ENCODE measurements around the gene PPP1R3E.
A peak's percentile ranks its signal among the peaks of the same experiment; 100 is the strongest.
"Not testable (repeated sequence)": the region's sequence is repeated elsewhere in the genome, so short reads cannot be mapped to it uniquely, and the experiment has no call there.

Gene PPP1R3E, protein sequence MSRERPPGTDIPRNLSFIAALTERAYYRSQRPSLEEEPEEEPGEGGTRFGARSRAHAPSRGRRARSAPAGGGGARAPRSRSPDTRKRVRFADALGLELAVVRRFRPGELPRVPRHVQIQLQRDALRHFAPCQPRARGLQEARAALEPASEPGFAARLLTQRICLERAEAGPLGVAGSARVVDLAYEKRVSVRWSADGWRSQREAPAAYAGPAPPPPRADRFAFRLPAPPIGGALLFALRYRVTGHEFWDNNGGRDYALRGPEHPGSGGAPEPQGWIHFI

DNA sequence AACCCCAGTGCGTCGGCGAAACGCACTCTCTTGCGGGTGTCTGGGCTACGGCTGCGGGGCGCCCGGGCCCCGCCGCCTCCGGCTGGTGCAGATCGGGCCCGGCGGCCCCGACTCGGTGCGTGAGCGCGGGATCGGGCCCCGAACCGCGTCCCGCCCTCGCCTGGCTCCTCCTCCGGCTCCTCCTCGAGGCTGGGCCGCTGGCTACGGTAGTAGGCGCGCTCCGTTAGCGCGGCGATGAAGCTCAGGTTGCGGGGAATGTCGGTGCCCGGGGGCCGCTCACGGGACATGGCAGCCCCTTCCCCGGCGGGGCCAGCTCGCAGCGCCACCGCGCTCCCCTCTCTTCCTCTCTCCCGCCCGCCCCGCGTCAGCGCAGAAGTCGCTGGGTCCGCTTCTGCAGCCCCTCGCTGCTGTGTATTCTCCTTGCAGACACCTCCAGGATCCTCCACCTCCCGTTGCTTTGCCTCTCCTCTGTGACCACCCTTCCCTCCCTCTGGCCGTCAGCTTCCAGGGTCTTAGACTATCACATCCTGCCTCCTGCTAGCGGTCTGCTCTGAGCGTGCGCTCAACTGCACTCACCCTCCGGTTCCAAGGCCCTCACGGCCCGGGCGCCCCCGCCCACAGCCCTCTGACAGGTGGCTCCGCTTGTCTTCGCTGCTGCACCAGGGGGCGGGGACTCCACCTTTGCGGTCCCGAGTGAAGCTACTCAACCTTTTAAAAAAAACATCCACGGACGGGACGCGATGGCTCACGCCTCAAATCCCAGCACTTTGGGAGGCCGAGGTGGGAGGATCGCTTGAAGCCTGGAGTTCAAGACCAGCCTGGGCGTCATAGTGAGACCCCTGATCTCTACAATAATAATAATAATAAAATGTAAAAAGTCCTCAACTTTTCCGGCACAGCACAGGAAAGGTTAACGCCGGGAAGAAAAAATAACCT is at the start of gene PPP1R3E:
Gene PPP1R3E, minus strand, starts transcription at position 570 of the 936 bp plus-strand sequence. Its CDS starts 283 bp downstream, at position 287.
- peak; percentile 87 for DNase-seq

DNA sequence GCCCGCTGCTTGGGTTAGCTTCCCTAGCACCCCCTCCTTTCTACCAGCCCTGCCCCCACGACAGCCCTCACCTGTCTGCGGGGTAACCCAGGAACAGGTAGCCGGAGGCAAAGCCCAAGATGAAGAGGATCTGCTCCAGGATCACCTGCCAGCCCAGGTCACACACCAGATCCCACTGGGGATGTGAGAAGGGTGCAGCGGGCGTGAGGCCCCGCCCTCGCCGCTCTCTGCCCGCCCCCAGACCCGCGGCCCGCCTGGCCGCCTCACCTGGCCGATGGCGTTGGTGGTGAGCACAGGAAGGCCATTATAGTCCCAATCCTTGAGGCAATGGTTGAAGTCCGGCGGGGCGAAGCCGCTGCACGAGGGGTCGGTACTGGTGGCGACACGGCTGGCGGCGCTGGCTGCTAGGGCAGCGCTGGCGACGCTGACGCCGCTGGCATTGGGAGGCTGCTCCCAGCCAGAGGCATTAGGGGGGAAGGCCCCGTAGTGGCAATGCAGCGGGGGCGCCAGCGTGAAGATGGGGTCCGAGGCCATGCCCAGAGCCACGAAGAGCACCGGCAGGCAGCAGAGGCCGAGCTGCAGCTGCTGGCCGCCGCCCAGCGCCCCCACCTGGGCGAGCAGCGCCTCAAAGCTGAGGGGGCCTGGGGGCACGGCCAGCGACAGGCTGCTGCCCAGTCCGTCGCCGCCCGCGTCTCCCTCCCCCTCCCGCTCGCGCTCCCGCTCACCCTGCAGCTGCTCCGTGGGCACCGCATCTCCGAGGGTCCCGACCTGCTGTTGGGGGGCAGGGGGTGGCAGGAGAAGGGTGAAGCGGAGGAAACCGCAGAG is 49.2 kb upstream of the PPP1R3E start:
- peak; percentile 46 for DNase-seq

DNA sequence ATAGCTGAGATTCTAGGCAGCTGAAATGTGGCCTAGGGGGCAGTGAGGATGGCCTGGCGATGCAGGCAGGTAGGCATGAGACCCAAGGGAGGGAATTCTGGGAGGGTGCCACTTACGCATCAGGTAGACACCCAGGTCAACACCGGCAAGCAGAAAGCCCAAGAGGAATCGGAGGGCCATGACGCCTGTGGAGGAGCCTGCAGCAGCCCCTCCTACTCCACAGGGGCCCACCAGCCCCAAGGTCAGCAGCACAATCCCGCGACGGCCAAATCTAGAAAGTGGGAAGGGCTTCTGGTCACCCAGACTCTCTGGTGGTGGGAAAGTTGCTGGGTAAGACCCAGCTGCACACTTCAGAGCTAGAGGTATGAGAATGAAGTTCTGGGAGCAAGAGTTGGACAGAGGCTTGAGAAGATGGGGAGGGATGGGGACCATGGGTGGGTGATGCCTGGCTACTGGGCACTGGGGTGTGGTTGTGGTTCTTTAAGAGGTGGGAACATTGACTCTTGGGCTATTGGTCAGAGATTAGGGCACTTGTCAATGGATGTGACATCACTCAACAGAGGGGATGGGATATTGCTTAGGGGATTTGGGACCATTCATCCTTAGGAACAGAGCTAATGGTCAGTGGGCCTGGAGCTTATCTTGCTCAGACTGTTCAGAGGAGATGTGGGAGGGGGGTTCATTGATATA is 46.6 kb upstream of the PPP1R3E start:
- DNase-seq, result no peak

DNA sequence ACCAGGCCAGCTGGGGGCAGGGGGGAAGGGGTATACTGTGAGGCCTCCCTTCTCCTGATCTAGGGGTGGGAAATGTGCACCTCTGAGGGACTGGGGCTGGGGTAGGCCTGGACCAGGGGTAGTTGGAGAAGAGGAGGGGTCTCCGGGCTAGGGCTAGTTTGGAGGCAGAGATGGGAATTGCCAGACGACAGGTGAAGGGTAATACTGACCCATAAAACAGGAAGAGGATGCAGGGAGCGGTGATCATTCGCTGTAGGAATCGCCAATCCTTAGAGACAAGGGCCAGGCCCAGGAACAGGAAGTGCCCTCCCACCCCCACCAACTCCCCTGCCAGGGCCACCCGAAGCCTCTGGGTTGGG is 45.6 kb upstream of the PPP1R3E start:
- DNase-seq, result no peak

DNA sequence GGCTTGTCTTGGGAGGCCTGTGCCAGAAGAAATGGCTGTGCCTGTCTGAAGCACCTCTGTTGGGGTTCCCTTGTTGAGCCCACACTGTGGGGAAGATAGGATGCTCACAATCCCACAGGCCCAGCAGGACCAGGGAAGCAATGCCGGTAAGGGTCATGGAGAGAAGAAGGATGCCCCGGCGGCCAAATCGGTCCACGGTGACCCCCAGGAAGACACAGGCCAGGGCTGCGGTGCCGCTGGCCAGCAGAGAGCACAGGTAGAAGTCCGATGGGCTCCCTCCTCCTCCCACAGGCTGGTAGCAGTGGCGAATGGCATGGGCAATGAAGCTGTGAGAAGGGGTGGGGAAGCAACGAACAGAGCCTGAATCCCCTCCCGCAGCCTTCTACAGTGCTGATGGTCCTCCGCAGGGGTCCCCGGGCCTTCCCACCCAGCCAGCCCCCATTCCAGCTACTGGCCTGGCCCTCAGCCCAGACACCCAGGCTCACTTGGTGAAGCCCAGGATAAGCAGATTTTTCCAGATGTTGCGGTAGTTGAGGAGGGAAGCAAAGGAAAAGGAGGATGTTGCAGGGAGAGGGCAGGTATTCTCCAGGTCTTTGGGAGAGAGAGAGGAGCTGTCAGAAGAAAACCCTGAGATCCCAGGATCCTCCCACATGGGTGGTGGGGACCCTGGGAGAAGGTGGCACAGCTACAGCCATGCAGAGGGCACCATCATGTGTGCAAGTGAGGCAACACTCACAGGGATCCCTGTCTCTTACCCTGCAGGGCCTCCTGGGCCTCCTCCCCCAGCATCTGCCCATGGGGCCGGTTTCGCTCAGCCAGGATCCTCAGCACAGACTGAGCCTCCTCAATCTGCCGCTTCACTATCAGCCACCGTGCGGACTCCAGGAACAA is 45.0 kb upstream of the PPP1R3E start:
- no peak for DNase-seq

DNA sequence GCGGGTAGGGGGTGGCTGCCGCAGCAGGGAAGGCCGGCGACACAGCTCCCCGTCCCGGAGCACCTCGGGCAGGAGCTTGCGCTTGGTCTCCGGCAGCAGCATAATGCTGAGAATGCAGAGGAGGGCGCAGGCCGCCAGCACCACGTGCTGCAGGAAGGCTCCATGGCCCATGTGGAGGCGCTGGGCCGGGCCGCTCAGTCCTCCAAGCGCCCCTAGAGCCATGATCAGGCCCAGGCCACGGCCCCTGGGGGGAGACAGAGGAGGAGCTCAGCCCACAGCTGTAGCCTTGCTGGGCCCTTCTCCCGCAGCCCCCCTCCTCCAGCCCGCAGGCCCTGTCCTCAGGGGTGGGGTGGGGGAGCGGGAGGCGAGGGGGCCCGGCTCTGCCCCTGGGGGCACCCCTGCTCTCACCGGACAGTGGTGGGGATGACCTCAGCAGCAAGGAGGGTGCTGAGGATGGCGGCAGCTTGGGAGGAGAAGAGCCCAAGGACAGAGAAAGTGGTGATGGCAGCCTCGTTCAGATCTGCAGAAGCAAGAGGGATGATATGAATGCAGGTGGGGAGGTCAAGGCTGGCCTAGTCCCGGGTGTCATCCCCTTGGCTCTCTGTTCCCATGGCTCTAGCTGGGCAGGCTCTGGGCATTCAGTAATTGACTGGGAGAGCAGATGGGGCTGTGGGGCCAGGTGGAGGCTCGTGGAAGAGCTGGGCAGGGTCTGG is 44.2 kb upstream of the PPP1R3E start:
- DNase-seq, result no peak

DNA sequence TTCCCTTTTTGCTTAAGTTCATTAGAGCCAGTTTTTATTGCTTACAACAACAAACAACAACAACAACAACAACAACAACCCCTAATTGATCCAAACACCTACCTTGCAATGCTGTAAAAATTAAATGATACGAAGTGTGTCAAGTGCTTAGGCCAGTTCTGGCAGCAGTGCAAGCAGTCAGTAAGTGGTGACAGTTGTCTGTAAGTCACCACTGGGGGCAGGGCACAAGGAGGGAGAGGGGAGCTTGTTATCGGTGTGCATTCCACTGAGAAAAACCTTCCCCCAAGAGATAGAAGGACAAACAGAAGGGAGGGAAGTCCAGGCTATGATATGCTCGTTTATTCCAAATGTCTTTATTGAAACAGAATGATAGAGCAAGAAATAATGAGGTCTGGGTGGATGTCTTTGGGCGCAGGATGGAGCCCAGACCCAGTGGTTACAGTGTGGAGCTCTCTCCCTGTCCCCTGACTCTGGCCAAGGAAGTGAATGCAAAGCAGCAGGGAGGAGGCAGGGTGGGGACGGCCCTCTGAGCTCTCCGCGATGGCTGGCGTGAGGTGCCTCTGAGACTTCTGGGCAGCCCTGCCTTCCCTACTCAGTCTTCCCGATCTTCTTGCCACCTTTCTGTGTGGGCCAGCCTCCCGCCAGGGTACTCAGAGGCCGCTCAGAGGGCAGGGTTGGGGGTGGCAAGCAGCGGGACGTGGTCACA is 43.5 kb upstream of the PPP1R3E start:
- DNase-seq, result no peak

DNA sequence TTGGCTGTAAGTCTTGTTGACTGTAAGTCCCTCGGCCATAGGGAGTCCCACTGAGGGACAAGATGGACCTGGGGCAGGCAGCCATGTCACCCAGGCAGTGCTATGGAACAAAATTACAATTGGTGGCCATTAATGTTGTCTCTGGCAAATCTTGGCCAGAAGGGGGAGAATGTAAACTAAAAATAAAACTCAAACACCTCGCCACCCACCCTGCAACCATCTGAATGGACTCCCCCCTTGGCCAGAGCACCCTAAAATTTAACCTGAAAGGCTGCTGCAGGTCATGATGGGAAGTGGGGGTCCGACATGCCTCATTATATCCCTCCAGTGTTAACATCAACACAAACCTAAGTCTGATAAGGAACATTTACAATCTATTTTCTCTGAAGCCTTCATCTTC is 41.8 kb upstream of the PPP1R3E start:
- no peak for DNase-seq

DNA sequence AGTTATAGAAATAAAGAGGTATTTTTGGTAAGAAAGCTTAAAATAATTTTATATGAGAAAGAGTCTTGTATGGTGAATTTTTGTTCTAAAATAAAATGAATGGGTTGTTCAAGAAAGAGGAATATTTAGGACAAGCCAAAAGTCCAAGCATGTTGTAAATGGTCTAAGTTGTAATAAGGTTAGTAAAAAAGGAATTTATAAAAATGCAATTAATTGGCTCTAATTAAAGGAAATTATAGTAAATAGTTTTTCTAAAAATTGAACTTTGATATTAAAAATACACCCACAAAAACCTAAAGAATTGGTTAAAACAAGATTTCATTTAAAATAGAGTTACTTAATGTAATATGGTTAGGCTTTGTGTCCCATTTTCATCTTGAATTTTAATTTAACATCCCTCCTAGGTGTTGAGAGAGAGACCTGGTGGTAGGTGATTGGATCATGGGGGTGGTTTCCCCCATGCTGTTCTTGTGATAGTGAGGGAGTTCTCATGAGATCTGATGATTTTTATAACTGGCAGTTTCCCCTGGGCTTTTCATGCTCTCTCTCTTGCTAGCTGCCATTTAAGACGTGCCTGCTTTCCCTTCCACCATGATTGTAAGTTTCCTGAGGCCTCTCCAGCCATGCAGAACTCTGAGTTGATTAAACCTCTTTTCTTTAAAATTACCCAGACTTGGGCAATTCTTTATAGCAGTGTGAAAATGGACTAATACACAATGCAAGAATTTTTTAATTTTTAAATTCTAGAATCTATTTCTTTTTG is 37.0 kb upstream of the PPP1R3E start:
- no peak for DNase-seq

DNA sequence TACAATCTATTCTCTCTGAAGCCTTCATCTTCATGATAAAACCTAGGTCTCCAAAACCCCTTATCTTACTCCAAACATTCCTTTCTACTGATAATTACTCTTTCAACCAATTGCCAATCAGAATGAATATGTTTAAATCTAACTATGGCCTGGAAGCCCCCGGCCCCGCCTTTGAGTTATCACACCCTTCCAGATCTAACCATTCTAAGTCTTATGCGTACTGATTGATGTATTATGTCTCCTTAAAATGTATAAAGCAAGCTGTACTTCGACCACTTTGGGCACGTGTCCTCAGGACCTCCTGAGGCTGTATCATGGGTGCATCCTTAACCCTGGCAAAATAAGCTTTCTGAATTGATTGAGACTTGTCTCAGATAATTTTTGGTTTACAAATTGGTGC is 33.0 kb upstream of the PPP1R3E start:
- no peak for DNase-seq

DNA sequence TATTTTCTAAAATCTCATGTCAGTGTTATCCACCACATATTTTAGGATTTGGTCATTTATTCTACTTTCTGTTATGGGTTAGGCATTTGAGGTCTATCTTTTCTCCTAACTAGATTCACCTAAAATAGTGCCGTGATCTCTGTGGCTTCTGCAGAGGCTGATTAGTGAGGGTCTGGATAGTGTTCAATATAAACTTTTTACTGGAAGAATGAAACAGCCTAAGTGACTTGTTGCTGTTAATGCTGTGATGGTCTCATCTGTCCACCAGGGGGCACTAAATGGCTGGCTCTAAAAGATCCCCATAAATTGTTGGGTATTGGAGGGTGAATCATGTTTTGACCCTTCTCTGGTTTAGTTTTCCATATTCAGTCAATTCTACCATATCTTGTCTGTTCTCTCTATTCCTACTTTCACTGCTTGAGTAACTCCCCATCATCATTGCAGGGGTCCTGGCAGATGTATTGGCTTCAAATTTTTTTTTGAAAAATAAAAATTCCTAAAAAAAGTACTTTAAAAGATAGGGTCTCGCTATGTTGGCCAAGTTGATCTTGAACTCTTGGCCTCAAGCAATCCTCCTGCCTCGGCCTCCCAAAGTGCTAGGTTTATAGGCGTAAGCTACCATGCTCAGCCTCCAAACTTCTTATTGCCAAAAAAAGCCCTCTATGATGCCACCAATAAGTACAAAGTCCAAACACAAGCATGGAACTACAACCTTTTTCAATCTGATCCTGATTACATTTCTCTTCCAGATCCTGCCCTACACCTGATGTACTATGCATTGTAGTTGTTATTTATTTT is 25.5 kb upstream of the PPP1R3E start:
- peak; percentile 78 for DNase-seq

DNA sequence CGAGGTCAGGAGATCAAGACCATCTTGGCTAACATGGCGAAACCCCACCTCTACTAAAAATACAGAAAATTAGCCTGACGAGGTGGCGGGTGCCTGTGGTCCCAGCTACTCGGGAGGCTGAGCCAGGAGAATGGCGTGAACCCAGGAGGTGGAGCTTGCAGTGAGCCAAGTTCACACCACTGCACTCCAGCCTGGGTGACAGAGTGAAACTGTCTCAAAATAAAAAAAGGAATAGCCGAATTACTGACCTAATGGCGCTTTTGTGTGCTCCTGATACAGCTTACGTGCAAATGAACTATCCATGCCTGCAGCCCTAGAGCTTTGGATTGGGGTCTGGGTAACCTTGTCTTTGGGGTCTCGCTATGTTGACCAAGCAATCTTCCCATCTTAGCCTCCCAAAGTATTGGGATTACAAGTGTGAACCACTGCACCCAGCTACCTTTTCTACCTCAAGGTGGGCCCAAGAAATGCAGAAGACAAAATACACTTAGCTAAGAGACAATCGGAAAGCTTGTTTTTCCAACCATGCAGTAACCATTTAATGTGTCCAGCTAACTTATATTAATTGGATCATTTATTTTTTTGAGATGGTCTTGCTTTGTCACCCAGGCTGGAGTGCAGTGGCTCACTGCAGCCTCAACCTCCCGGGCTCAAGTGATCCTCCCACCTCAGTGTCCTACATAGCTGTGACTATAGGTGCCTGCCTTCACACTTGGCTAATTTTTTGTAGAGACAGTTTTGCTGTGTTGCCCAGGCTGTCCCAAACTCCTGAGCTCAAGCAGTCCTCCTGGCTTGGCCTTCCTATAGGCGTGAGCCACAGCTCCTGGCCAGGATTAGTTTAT is 24.1 kb upstream of the PPP1R3E start:
- no peak for DNase-seq

DNA sequence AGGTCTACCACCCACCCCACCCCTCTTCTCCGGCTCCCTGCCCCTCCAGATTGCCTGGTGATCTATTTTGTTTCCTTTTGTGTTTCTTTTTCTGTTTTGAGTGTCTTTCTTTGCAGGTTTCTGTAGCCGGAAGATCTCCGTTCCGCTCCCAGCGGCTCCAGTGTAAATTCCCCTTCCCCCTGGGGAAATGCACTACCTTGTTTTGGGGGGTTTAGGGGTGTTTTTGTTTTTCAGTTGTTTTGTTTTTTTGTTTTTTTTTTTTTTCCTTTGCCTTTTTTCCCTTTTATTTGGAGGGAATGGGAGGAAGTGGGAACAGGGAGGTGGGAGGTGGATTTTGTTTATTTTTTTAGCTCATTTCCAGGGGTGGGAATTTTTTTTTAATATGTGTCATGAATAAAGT is 23.1 kb upstream of the PPP1R3E start:
- DNase-seq, result not testable (repeated sequence)

DNA sequence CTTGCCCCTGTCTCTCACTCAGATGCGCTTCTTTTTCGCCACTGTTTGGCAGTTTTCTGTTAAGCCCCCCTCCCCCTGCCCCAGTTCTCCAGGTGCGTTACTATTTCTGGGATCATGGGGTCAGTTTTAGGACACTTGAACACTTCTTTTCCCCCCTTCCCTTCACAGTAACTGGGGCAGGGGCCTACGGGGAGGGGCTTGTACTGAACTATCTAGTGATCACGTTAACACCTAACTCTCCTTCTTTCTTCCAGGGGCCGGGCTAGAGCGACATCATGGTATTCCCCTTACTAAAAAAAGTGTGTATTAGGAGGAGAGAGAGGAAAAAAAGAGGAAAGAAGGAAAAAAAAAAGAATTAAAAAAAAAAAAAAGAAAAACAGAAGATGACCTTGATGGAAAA is 22.3 kb upstream of the PPP1R3E start:
- no peak for DNase-seq

DNA sequence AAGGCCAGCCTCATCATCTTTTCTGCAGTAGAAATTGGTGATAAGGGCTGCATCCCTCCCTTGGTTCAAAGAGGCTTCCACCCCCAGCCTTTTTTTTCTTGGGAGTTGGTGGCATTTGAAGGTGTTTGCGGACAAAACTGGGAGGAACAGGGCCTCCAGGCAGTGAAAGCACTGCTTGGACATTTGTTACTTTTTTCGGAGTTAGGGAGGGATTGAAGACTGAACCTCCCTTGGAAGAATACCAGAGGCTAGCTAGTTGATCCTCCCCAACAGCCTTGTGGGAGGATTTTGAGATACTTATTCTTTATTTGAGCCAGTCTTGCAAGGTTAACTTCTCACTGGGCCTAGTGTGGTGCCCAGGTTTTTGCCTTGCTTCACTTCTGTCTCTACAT is 21.8 kb upstream of the PPP1R3E start:
- no peak for DNase-seq

DNA sequence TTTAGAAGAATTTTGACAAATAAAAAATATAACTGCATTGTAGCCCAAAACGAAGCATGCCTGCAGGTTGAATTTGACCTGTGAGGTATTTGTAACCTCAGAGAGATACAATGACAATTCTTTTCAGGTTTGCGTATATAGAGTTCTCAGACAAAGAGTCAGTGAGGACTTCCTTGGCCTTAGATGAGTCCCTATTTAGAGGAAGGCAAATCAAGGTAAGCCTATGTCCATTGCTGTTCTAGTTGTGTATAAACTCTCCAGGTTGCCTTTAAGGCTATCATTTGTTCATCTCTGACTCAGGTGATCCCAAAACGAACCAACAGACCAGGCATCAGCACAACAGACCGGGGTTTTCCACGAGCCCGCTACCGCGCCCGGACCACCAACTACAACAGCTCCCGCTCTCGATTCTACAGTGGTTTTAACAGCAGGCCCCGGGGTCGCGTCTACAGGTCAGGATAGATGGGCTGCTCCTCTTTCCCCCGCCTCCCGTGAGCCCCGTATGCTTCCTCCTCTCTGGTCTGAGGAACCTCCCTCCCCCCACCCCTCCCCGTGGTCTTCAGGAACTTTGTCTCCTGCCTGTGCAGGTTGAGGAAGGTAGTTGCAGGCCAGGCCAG is 21.3 kb upstream of the PPP1R3E start:
- no peak for DNase-seq
